B cell (primary cell): ENCODE results near the gene ST6GALNAC3. TPM values are rescaled to one million over a fixed set of nuclear protein-coding genes. Genes with fewer than 3 reads are reported as not detected.

Experiments used
- ATAC-seq: fragments of 200-7000 bp; cut with Tn5 transposase; one replicate; pipeline ENCODE4 v1.10.0; 2021; ENCODE audit warnings: low read depth, mild to moderate bottlenecking, moderate number of reproducible peaks, moderate library complexity
- CTCF ChIA-PET: fragments of 350-600 bp; sonication (Branson Sonifier 250); formaldehyde crosslinking; loops from one replicate; lab custom pipeline; 2021; ENCODE audit warnings: antibody characterized with exemption, inconsistent platforms; lab: Charles Lee
- POLR2A ChIA-PET: fragments of 350-600 bp; sonication (Branson Sonifier 250); formaldehyde crosslinking; loops from one replicate; lab custom pipeline; 2021; ENCODE audit warnings: antibody characterized with exemption; lab: Charles Lee
- DNase-seq: peaks from one replicate; pipeline ENCODE4 v3.0.0; 2013
- H2AFZ ChIP-seq: 2 replicates; pipeline ENCODE4 v1.6.1; 2012; ENCODE audit warnings: mild to moderate bottlenecking, low read depth, low read length; ENCODE audit not compliant: insufficient read depth, poor library complexity, severe bottlenecking
- H3K27ac ChIP-seq, 2 donors: 1 replicate in 1 of 2; 2 replicates in 1 of 2; pipeline ENCODE4 v1.5.1; 2012 to 2013; ENCODE audit warnings: low read length in 2 of 2, mild to moderate bottlenecking in 2 of 2, moderate library complexity in 1 of 2
- H3K27me3 ChIP-seq, 4 experiments: fragments of 200-600 bp in 1 of 4; sonication (generic) in 1 of 4; replicated peaks in 1 of 4; 1 replicate in 2 of 4; 2 replicates in 2 of 4; pipeline versions ENCODE4 v1.6.1 to v1.7.0; 2013 to 2016; ENCODE audit warnings: low read length in 3 of 4, mild to moderate bottlenecking in 2 of 4, mixed read lengths in 1 of 4, moderate library complexity in 1 of 4; ENCODE audit not compliant: insufficient read depth in 4 of 4, control insufficient read depth in 3 of 4; ENCODE audit errors: control extremely low read depth in 1 of 4
- H3K36me3 ChIP-seq, 2 experiments: replicated peaks in 1 of 2; 1 replicate in 1 of 2; 2 replicates in 1 of 2; pipeline versions ENCODE4 v1.6.1 to v1.7.1; 2013; ENCODE audit warnings: low read length in 1 of 2; ENCODE audit not compliant: insufficient read depth in 2 of 2, control insufficient read depth in 1 of 2; ENCODE audit errors: control extremely low read depth in 1 of 2, extremely low read depth in 1 of 2
- H3K4me1 ChIP-seq, 2 donors: fragments of 200-600 bp in 1 of 2; sonication (generic) in 1 of 2; 1 replicate in 1 of 2; 2 replicates in 1 of 2; pipeline versions ENCODE4 v1.5.1 to v1.6.1; 2013 to 2017; ENCODE audit warnings: low read length in 2 of 2; ENCODE audit not compliant: control insufficient read depth in 2 of 2, insufficient read depth in 2 of 2
- H3K4me2 ChIP-seq: replicated peaks from 2 replicates; pipeline ENCODE3; 2012; ENCODE audit warnings: mild to moderate bottlenecking, low read depth, low read length; ENCODE audit not compliant: poor library complexity, severe bottlenecking
- H3K4me3 ChIP-seq, 5 experiments: fragments of 200-600 bp in 1 of 5; sonication (generic) in 1 of 5; 1 replicate in 3 of 5; 2 replicates in 2 of 5; pipeline versions ENCODE4 v1.5.1 to v1.7.0; 2011 to 2016; ENCODE audit warnings: low read length in 4 of 5, mild to moderate bottlenecking in 4 of 5, low read depth in 2 of 5, control low read depth in 1 of 5, moderate library complexity in 1 of 5; ENCODE audit not compliant: insufficient read depth in 1 of 5; ENCODE audit errors: control extremely low read depth in 1 of 5, extremely low read depth in 1 of 5
- H3K79me2 ChIP-seq: fragments of 200-600 bp; sonication (generic); one replicate; pipeline ENCODE4 v1.6.0; 2016; ENCODE audit warnings: low read length; ENCODE audit not compliant: control insufficient read depth, insufficient read depth
- H3K9ac ChIP-seq: fragments of 200-600 bp; sonication (generic); 2 replicates; pipeline ENCODE4 v1.6.1; 2017; ENCODE audit warnings: mild to moderate bottlenecking, low read length, moderate library complexity
- H3K9me3 ChIP-seq, 3 donors: one replicate each; pipeline versions ENCODE4 v1.6.1 to v1.7.1; 2013; ENCODE audit warnings: low read length in 2 of 3; ENCODE audit not compliant: control insufficient read depth in 2 of 3, insufficient read depth in 1 of 3; ENCODE audit errors: control extremely low read depth in 1 of 3
- H4K20me1 ChIP-seq: 2 replicates; pipeline ENCODE4 v1.6.0; 2012; ENCODE audit warnings: mild to moderate bottlenecking, low read length; ENCODE audit not compliant: insufficient read depth, control insufficient read depth, poor library complexity, severe bottlenecking
- H3K27ac Mint-ChIP-seq: one replicate; pipeline ENCODE4 v1.8.0; 2021; ENCODE audit warnings: mixed read lengths
- H3K27me3 Mint-ChIP-seq: one replicate; pipeline ENCODE4 v1.8.0; 2021; ENCODE audit warnings: mixed read lengths
- H3K4me1 Mint-ChIP-seq: one replicate; pipeline ENCODE4 v1.8.0; 2021; ENCODE audit warnings: mixed read lengths
- H3K4me3 Mint-ChIP-seq: one replicate; pipeline ENCODE4 v1.8.0; 2021; ENCODE audit warnings: mixed read lengths
- H3K9me3 Mint-ChIP-seq: one replicate; pipeline ENCODE4 v1.8.0; 2022; ENCODE audit warnings: mixed read lengths; ENCODE audit not compliant: insufficient read depth
- CTCF ChIP-seq: fragments of 200-600 bp; IDR thresholded peaks from one replicate; pipeline ENCODE4 v1.8.0; 2022; ENCODE audit warnings: antibody characterized with exemption, mild to moderate bottlenecking
- EZH2 ChIP-seq: IDR thresholded peaks from 2 replicates; pipeline ENCODE4 v1.6.1; 2012; ENCODE audit warnings: borderline replicate concordance, low read depth, mild to moderate bottlenecking, moderate library complexity, low read length; ENCODE audit not compliant: insufficient read depth, poor library complexity, severe bottlenecking
- WGBS: methylation state at CpG from one replicate; pipeline ENCODE4 v1.1.5; 2013; ENCODE audit warnings: missing lambda C conversion rate; ENCODE audit not compliant: insufficient coverage; 5-methylcytosine and 5-hydroxymethylcytosine counted together
- intact Hi-C: fragments of 100-400 bp; cut with micrococcal nuclease; formaldehyde crosslinking; loops from one replicate; pipeline ENCODE4 v1.10.0; 2022
- polyA plus RNA-seq: library from polyadenylated mRNA; depleted of rRNA; stranded (reverse); fragments of >200 nt; gene quantifications from 2 replicates; pipeline ENCODE4 v1.2.3, GENCODE V29; 2012
- total RNA-seq, 2 donors: library from RNA; stranded (reverse); fragments of 120-200 nt in 1 of 2; gene quantifications; 1 replicate in 1 of 2; 2 replicates in 1 of 2; pipeline versions ENCODE4 v1.2.3 to v1.2.4, GENCODE V29; 2013 to 2022

Gene ST6GALNAC3
- total and polyA plus RNA-seq, 2 donors (not counting 1 experiment from before 2014, with no cell fraction given): 3.0 to 17.3 TPM

GRCh38 chr1:76156987-76157386 is 82.4 kb downstream of the ST6GALNAC3 start:
- Histone ChIP-seq H4K20me1 (no peaks in the 10 kb centered on the region), H3K4me2 (no peak overlapping the region), H3K79me2 (peaks cover 9% of the 10 kb centered on the region), H3K27me3 (no peaks in the 10 kb centered on the region), H3K27ac (no peak overlapping the region), H3K9me3 (no peaks in the 10 kb centered on the region), H3K9ac (no peak overlapping the region), H3K4me3 (no peak overlapping the region), H2AFZ (no peak overlapping the region), H3K36me3 (no peaks in the 10 kb centered on the region), H3K4me1 (peaks cover 7 to 8% of the 10 kb centered on the region in 2 donors)
- POLR2A ChIA-PET: no interaction called here
- DNase-seq (no peak), ATAC-seq (no peak)
- no peaks in the 10 kb centered on the region for H3K9me3 Mint-ChIP-seq
- H3K4me3 Mint-ChIP-seq: no peak overlapping the region
- CTCF ChIA-PET: no interaction called here
- TF ChIP-seq CTCF: no peak
- no peak for TF ChIP-seq EZH2
- no CpG with 5 or more reads among the region's 4 CpGs for WGBS
- peaks cover 15% of the 10 kb centered on the region for H3K4me1 Mint-ChIP-seq
- H3K27ac Mint-ChIP-seq: no peak overlapping the region
- H3K27me3 Mint-ChIP-seq: no peaks in the 10 kb centered on the region
- intact Hi-C loops: loop anchor here (10.0 kb wide), 1 partner anchor 1958 kb away; no protein-coding TSS in a partner anchor

- Histone ChIP-seq H3K36me3 (no peaks in the 10 kb centered on the region), H3K4me2 (no peak overlapping the region), H3K4me1 (peaks cover 8 to 10% of the 10 kb centered on the region in 2 donors), H3K9me3 (no peaks in the 10 kb centered on the region), H3K4me3 (no peak overlapping the region), H3K27ac (no peak overlapping the region), H3K27me3 (no peaks in the 10 kb centered on the region), H2AFZ (no peak overlapping the region), H3K9ac (no peak overlapping the region), H3K79me2 (peaks cover 9% of the 10 kb centered on the region), H4K20me1 (no peaks in the 10 kb centered on the region)
- ATAC-seq (no peak), DNase-seq (no peak)
- H3K27ac Mint-ChIP-seq: no peak overlapping the region
- TF ChIP-seq CTCF (no peak), EZH2 (no peak)
- no peak overlapping the region for H3K4me3 Mint-ChIP-seq
- 92% methylated on average over 3 of the region's 4 CpGs for WGBS
- H3K27me3 Mint-ChIP-seq: no peaks in the 10 kb centered on the region
- ChIA-PET POLR2A (no interaction called here), CTCF (no interaction called here)
- intact Hi-C loops: loop anchor here (10.0 kb wide), 1 partner anchor 1957 kb away; no protein-coding TSS in a partner anchor
- H3K9me3 Mint-ChIP-seq: no peaks in the 10 kb centered on the region
- peaks cover 19% of the 10 kb centered on the region for H3K4me1 Mint-ChIP-seq
Measured at GRCh38 chr1:76158126-76158525, 83.6 kb downstream of the ST6GALNAC3 start.
